ENCODE results near the gene EIF4A3. TPM values are rescaled to one million over a fixed set of nuclear protein-coding genes. Genes with fewer than 3 reads are reported as not detected.
A peak's percentile ranks its signal among the peaks of the same experiment; 100 is the strongest.

The EIF4A3 gene
- total RNA-seq, 1 donor from 2014 or later, result 104 TPM

DNA sequence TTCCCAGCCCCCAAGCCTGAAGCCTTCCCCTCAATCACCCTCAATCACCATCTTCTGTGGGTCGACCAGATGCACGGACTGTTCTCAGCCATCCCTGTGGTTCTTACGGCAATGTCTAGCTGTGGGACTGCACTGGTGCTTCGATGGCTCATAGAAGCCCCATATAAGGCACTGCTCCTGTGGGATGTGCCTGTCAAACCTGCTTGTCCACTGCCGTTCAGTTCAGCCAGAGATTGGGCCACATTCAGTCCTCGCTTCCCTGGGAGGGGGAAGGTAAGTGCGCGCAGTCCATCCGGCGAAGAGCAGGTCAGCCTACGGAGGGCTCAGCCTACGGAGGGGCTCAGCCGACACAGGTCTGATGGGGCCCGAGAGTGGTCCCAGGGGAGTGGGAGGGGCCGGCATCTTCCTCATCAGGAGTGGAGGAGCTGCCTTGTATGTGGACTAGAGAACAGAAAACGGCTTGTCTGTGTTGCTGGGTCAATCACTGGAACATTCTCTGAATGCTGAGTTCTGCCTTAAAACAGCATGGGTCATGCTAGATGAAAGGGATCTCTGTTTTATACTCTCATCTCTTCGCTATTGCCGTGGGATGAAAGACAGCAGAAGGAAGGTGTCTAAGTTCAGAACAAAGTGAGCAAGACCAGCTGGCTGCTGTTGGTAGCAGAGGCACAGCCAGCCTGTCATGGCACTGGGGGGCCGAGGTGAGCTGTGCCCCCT is 23.0 kb upstream of the EIF4A3 start, which contains the start of gene CARD14:
TSS of gene CARD14 (plus strand) at position 247 of the 717 bp plus-strand sequence. CDS start 11,409 bp downstream, outside the sequence.
- TF ChIP-seq, protein P1, sequence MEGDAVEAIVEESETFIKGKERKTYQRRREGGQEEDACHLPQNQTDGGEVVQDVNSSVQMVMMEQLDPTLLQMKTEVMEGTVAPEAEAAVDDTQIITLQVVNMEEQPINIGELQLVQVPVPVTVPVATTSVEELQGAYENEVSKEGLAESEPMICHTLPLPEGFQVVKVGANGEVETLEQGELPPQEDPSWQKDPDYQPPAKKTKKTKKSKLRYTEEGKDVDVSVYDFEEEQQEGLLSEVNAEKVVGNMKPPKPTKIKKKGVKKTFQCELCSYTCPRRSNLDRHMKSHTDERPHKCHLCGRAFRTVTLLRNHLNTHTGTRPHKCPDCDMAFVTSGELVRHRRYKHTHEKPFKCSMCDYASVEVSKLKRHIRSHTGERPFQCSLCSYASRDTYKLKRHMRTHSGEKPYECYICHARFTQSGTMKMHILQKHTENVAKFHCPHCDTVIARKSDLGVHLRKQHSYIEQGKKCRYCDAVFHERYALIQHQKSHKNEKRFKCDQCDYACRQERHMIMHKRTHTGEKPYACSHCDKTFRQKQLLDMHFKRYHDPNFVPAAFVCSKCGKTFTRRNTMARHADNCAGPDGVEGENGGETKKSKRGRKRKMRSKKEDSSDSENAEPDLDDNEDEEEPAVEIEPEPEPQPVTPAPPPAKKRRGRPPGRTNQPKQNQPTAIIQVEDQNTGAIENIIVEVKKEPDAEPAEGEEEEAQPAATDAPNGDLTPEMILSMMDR (conservative IDR thresholded peaks at IDR 0.05), result no peak
- DNase-seq (ENCODE audit: extremely low spot score, unreplicated experiment), result no peak
- Mint-ChIP-seq H3K27me3 (peaks cover 2% of the 10 kb centered on the region), H3K36me3 (no peaks in the 10 kb centered on the region), H3K4me3 (peak within 1 kb of the TSS; percentile 75), H3K4me1 (ENCODE audit: unreplicated experiment) (peaks cover 22% of the 10 kb centered on the region), H3K9me3 (peaks cover 6% of the 10 kb centered on the region), H3K27ac (peak within 1 kb of the TSS; percentile 71)

DNA sequence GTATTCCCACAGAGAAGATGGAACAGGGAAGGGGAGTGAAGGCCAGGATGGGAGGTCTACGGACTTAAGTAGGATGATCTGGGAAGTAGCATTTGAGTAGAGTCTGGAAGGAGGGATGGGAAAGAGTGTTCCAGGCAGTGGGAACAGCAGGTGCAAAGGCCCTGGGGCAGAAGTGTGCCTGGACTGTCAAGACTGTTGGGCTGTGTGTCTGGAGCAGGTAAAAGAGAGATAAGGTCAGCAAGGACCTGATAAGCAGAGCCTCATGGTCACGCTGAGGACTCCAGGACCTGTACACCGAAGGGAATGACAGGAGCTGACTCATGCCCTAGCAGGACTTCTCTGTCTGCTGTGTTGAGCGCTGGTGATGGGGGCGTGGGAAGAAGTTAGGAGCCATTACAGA is 22.2 kb upstream of the EIF4A3 start:
- Mint-ChIP-seq H3K36me3 (no peaks in the 10 kb centered on the region), H3K27me3 (peaks cover 2% of the 10 kb centered on the region), H3K9me3 (peaks cover 6% of the 10 kb centered on the region), H3K4me3 (peak overlapping the region; percentile 13), H3K27ac (peak overlapping the region; percentile 71), H3K4me1 (ENCODE audit: unreplicated experiment) (peaks cover 24% of the 10 kb centered on the region)
- TF ChIP-seq, protein P1 (conservative IDR thresholded peaks at IDR 0.05), result no peak
- DNase-seq (ENCODE audit: extremely low spot score, unreplicated experiment), result no peak

DNA sequence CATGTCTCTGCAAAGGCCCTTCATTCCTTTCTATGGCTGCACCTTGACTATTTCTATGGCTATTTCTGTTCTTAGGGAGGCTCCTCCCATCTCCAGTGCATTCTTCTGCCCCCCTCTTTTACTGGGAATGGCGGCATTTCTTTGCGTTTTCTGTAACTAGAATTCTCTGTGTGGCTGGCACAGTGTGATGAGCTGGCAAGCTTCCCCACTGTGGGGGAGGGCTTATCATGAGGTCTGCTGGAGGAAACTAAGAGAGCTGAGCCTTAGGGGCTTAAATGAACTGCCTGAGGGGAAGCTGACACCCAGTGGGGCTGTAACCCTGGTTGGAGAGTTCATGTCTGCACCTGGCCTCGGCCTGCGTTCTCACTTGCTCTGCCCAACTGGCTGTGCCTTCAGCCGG is 21.4 kb upstream of the EIF4A3 start:
- Mint-ChIP-seq H3K36me3 (no peaks in the 10 kb centered on the region), H3K27ac (peak overlapping the region; percentile 45), H3K9me3 (peaks cover 6% of the 10 kb centered on the region), H3K27me3 (peaks cover 2% of the 10 kb centered on the region), H3K4me3 (no peak overlapping the region), H3K4me1 (ENCODE audit: unreplicated experiment) (peaks cover 25% of the 10 kb centered on the region)
- TF ChIP-seq, protein P1 (conservative IDR thresholded peaks at IDR 0.05), result no peak
- no peak for DNase-seq (ENCODE audit: extremely low spot score, unreplicated experiment)

DNA sequence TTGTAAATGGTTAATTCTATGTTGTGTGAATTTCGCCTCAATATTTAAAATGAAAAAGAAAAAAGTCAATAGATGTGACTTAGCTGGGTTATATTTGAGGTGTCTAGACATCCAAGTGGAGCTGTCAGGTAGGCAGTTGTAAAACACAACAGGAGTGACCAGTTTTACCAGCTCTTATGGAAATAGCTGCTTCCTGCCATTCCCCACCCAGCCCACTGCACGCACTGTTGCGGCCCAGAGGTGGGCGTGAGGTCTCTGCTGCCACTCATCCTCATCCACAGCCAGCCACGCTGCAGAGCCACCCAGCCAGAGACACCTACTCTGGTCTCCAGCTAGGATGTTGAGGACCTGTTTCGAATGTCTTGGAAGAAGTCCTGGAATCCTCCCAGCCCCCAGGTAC is 19.5 kb upstream of the EIF4A3 start:
- H3K9me3 Mint-ChIP-seq, result peaks cover 6% of the 10 kb centered on the region

DNA sequence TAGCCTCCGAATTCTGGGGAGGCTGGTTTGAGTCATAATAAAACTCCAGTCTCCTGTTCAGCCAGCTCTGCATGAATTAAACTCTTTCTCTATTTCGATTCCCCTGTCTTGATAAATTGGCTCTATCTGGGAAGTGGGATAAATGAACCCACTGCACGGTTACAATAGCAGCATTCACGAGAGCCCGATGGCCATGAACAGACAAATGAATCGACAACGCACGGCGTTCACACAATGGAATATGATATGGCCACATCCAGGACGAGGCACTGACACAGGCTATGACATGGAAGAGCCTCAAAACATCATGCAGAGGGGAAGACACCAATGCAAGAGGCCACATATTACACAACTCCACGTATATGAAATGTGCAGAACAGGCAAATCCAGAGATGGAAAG is 17.3 kb upstream of the EIF4A3 start:
- H3K9me3 Mint-ChIP-seq, result peaks cover 5% of the 10 kb centered on the region
- DNase-seq (ENCODE audit: extremely low spot score, unreplicated experiment), result no peak
- H3K4me3 Mint-ChIP-seq, result no peak overlapping the region
- H3K4me1 Mint-ChIP-seq (ENCODE audit: unreplicated experiment), result peaks cover 29% of the 10 kb centered on the region
- TF ChIP-seq, protein P1 (conservative IDR thresholded peaks at IDR 0.05), result no peak
- no peaks in the 10 kb centered on the region for H3K36me3 Mint-ChIP-seq
- H3K27me3 Mint-ChIP-seq, result peaks cover 9% of the 10 kb centered on the region
- no peak overlapping the region for H3K27ac Mint-ChIP-seq

More for the DNA sequence above, 19.5 kb upstream of the EIF4A3 start:
- Mint-ChIP-seq H3K36me3 (no peaks in the 10 kb centered on the region), H3K4me1 (ENCODE audit: unreplicated experiment) (peaks cover 25% of the 10 kb centered on the region), H3K27ac (peak overlapping the region; percentile 80), H3K27me3 (peaks cover 2% of the 10 kb centered on the region), H3K4me3 (peak overlapping the region; percentile 44)
- no peak for DNase-seq (ENCODE audit: extremely low spot score, unreplicated experiment)
- TF ChIP-seq, protein P1 (conservative IDR thresholded peaks at IDR 0.05), result no peak
